ENCODE data around the gene ITGB2.
"Not testable (repeated sequence)": the region's sequence is repeated elsewhere in the genome, so short reads cannot be mapped to it uniquely, and the experiment has no call there.

ITGB2 gene

GRCh38 chr21:44926331-44927101 lies 5.8 kb upstream of the ITGB2 start:
- DNase-seq (ENCODE audit: low read depth), result no peak

GRCh38 chr21:44925378-44925755 lies 4.7 kb upstream of the ITGB2 start:
- no peak for DNase-seq (ENCODE audit: low read depth)

- DNase-seq (ENCODE audit: low read depth), result no peak
These were observed 4.1 kb upstream of the ITGB2 start for GRCh38 chr21:44924606-44925377.

- DNase-seq (ENCODE audit: low read depth), result no peak
These were observed 2.9 kb upstream of the ITGB2 start for GRCh38 chr21:44923480-44924084.

GRCh38 chr21:44921928-44922327 lies 1.2 kb upstream of the ITGB2 start:
- DNase-seq (ENCODE audit: low read depth), result no peak

- DNase-seq (ENCODE audit: low read depth), result no peak
These were observed 596 bp downstream of the ITGB2 start for GRCh38 chr21:44919913-44920693.

- DNase-seq (ENCODE audit: low read depth), result no peak
These were observed 1.4 kb downstream of the ITGB2 start for GRCh38 chr21:44919111-44919912.

GRCh38 chr21:44918581-44919033 lies 2.1 kb downstream of the ITGB2 start:
- no peak for DNase-seq (ENCODE audit: low read depth)

GRCh38 chr21:44918107-44918470 lies 2.6 kb downstream of the ITGB2 start:
- no peak for DNase-seq (ENCODE audit: low read depth)

- no peak for DNase-seq (ENCODE audit: low read depth)
These were observed 3.1 kb downstream of the ITGB2 start for GRCh38 chr21:44917446-44918106.

- DNase-seq (ENCODE audit: low read depth), result no peak
These were observed 3.7 kb downstream of the ITGB2 start for GRCh38 chr21:44916965-44917364.

GRCh38 chr21:44914176-44914874 lies 6.4 kb downstream of the ITGB2 start:
- DNase-seq (ENCODE audit: low read depth), result peak; percentile 32

- no peak for DNase-seq (ENCODE audit: low read depth)
These were observed 7.1 kb downstream of the ITGB2 start for GRCh38 chr21:44913425-44914175.

- DNase-seq (ENCODE audit: low read depth), result not testable (repeated sequence)
These were observed 7.9 kb downstream of the ITGB2 start for GRCh38 chr21:44912506-44913412.

- no peak for DNase-seq (ENCODE audit: low read depth)
These were observed 8.6 kb downstream of the ITGB2 start for GRCh38 chr21:44912158-44912473.

- peak; percentile 39 for DNase-seq (ENCODE audit: low read depth)
These were observed 9.1 kb downstream of the ITGB2 start for GRCh38 chr21:44911384-44912157.

- DNase-seq (ENCODE audit: low read depth), result no peak
These were observed 9.7 kb downstream of the ITGB2 start for GRCh38 chr21:44911068-44911383.
